Hepatocyte (in vitro differentiated cells): Measurements from ENCODE around the gene CDH1. TPM values are rescaled to one million over a fixed set of nuclear protein-coding genes. Genes with fewer than 3 reads are reported as not detected.

Experiments used
- DNase-seq: peaks from one replicate; pipeline ENCODE4 v3.0.0-alpha.2; 2016; ENCODE audit warnings: low spot score
- H2AFZ ChIP-seq: fragments of 200-600 bp; sonication (generic); 2 replicates; pipeline ENCODE4 v1.6.0; 2016; ENCODE audit warnings: antibody characterized with exemption, mild to moderate bottlenecking
- H3K27ac ChIP-seq: fragments of 200-600 bp; sonication (generic); 2 replicates; pipeline ENCODE4 v1.5.1; 2016; ENCODE audit warnings: mild to moderate bottlenecking
- H3K27me3 ChIP-seq: fragments of 200-600 bp; sonication (generic); 2 replicates; pipeline ENCODE4 v1.6.1; 2016
- H3K36me3 ChIP-seq: fragments of 200-600 bp; sonication (generic); replicated peaks from 2 replicates; pipeline ENCODE4 v1.5.1; 2016; ENCODE audit warnings: low read depth; ENCODE audit not compliant: insufficient read depth
- H3K4me1 ChIP-seq: fragments of 200-600 bp; sonication (generic); 2 replicates; pipeline ENCODE4 v1.5.1; 2016; ENCODE audit warnings: mild to moderate bottlenecking, moderate library complexity; ENCODE audit not compliant: insufficient read depth
- H3K4me2 ChIP-seq: fragments of 200-600 bp; sonication (generic); 2 replicates; pipeline ENCODE4 v1.6.0; 2016
- H3K4me3 ChIP-seq: fragments of 200-600 bp; sonication (generic); 2 replicates; pipeline ENCODE4 v1.5.1; 2016; ENCODE audit warnings: mild to moderate bottlenecking
- H3K79me2 ChIP-seq: fragments of 200-600 bp; sonication (generic); 2 replicates; pipeline ENCODE4 v1.6.0; 2017; ENCODE audit warnings: mild to moderate bottlenecking
- H3K9me2 ChIP-seq: fragments of 200-600 bp; sonication (generic); replicated peaks from 2 replicates; pipeline ENCODE4 v1.6.0; 2017; ENCODE audit warnings: mild to moderate bottlenecking; ENCODE audit not compliant: insufficient read depth
- H3K9me3 ChIP-seq: fragments of 200-600 bp; sonication (generic); 2 replicates; pipeline ENCODE4 v1.5.1; 2016; ENCODE audit warnings: low read depth, mild to moderate bottlenecking
- H4K20me1 ChIP-seq: fragments of 200-600 bp; sonication (generic); 2 replicates; pipeline ENCODE4 v1.6.0; 2016; ENCODE audit warnings: mild to moderate bottlenecking; ENCODE audit not compliant: insufficient read depth, poor library complexity, severe bottlenecking
- EZH2 ChIP-seq: fragments of 200-600 bp; sonication (generic); IDR thresholded peaks from 2 replicates; pipeline ENCODE4 v1.6.1; 2016; ENCODE audit warnings: antibody characterized with exemption, mild to moderate bottlenecking, borderline replicate concordance
- EZH2phosphoT487 ChIP-seq: fragments of 200-600 bp; sonication (generic); IDR thresholded peaks from one replicate; pipeline ENCODE4 v1.6.1; 2018; ENCODE audit warnings: antibody characterized with exemption, mild to moderate bottlenecking, low read depth, moderate library complexity; ENCODE audit not compliant: unreplicated experiment, severe bottlenecking
- WGBS: methylation state at CpG from one replicate; pipeline ENCODE4 v1.1.6; 2016; ENCODE audit warnings: low lambda C conversion rate; ENCODE audit errors: missing lambda C conversion rate; 5-methylcytosine and 5-hydroxymethylcytosine counted together
- polyA plus RNA-seq: library from polyadenylated mRNA; unstranded; fragments of >200 nt; fragmentation: Nextera tagmentation; extraction: Ambion mirVana; gene quantifications from 2 replicates; pipeline ENCODE4 v1.2.1, GENCODE V29; 2016
- total RNA-seq: library from RNA; depleted of rRNA; stranded (reverse); fragments of >200 nt; gene quantifications from 2 replicates; pipeline ENCODE4 v1.2.3, GENCODE V29; 2014
- TF ChIP-seq, protein P1 (sequence below): fragments of 200-600 bp; sonication (generic); IDR thresholded peaks from 2 replicates; pipeline ENCODE4 v1.5.1; 2016; ENCODE audit warnings: antibody characterized with exemption, mild to moderate bottlenecking; ENCODE audit not compliant: poor library complexity

Gene CDH1
- total and polyA plus RNA-seq, 2 experiments from 2014 or later: 131 to 190 TPM

DNA sequence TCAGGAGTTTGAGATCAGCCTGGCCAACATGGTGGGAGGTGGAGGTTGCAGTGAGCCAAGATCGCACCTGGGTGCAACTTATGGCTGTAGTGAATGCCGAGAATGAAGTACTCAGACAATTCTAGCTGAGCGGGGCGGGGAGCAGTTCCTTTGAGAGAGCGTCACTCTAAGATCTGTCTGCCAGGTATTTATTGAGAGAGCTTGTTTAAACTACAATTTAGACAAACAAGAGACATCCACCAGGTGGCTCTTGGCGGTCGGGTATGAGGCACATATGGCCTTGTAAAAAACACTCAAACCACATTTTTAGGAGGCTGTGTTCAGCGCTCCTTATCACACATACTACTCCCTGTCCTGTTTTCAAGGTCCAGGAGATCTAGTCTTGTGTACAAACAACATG, 40.6 kb upstream of the CDH1 start:
- no peaks in the 10 kb centered on the region for H3K9me3 ChIP-seq
- no peaks in the 10 kb centered on the region for H3K9me2 ChIP-seq
- no peak overlapping the region for H3K27ac ChIP-seq
- no peak overlapping the region for H3K4me2 ChIP-seq
- 62% methylated on average over 8 of the region's 8 CpGs for WGBS
- no peak overlapping the region for H3K4me3 ChIP-seq
- H3K79me2 ChIP-seq: no peaks in the 10 kb centered on the region
- peaks cover 5% of the 10 kb centered on the region for H3K4me1 ChIP-seq
- no peaks in the 10 kb centered on the region for H3K36me3 ChIP-seq
- H2AFZ ChIP-seq: no peak overlapping the region
- peak; percentile 32 for DNase-seq
- no peaks in the 10 kb centered on the region for H3K27me3 ChIP-seq
- no peaks in the 10 kb centered on the region for H4K20me1 ChIP-seq
- TF ChIP-seq, protein P1, sequence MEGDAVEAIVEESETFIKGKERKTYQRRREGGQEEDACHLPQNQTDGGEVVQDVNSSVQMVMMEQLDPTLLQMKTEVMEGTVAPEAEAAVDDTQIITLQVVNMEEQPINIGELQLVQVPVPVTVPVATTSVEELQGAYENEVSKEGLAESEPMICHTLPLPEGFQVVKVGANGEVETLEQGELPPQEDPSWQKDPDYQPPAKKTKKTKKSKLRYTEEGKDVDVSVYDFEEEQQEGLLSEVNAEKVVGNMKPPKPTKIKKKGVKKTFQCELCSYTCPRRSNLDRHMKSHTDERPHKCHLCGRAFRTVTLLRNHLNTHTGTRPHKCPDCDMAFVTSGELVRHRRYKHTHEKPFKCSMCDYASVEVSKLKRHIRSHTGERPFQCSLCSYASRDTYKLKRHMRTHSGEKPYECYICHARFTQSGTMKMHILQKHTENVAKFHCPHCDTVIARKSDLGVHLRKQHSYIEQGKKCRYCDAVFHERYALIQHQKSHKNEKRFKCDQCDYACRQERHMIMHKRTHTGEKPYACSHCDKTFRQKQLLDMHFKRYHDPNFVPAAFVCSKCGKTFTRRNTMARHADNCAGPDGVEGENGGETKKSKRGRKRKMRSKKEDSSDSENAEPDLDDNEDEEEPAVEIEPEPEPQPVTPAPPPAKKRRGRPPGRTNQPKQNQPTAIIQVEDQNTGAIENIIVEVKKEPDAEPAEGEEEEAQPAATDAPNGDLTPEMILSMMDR: peak; percentile 24
- TF ChIP-seq EZH2phosphoT487 (no peak), EZH2 (no peak)

DNA sequence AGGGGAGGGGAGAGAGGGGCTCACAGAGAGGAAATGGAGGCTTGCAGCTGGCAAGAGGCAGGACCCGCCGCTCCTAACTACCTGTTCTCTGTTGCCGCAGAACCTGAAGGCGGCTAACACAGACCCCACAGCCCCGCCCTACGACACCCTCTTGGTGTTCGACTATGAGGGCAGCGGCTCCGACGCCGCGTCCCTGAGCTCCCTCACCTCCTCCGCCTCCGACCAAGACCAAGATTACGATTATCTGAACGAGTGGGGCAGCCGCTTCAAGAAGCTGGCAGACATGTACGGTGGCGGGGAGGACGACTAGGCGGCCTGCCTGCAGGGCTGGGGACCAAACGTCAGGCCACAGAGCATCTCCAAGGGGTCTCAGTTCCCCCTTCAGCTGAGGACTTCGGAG, 39.0 kb upstream of the CDH1 start:
- no peak overlapping the region for H3K4me3 ChIP-seq
- H2AFZ ChIP-seq: no peak overlapping the region
- no peak for TF ChIP-seq EZH2phosphoT487
- TF ChIP-seq EZH2: no peak
- TF ChIP-seq, protein P1: no peak
- H3K4me1 ChIP-seq: peaks cover 5% of the 10 kb centered on the region
- no peaks in the 10 kb centered on the region for H4K20me1 ChIP-seq
- no peaks in the 10 kb centered on the region for H3K36me3 ChIP-seq
- H3K9me3 ChIP-seq: no peaks in the 10 kb centered on the region
- H3K27me3 ChIP-seq: no peaks in the 10 kb centered on the region
- H3K27ac ChIP-seq: no peak overlapping the region
- no peaks in the 10 kb centered on the region for H3K9me2 ChIP-seq
- no peak overlapping the region for H3K4me2 ChIP-seq
- H3K79me2 ChIP-seq: no peaks in the 10 kb centered on the region
- WGBS: 97% methylated on average over 23 of the region's 23 CpGs
- no peak for DNase-seq

GRCh38 chr16:68700120-68700519, 37.0 kb upstream of the CDH1 start:
- no peaks in the 10 kb centered on the region for H3K9me3 ChIP-seq
- no peak overlapping the region for H2AFZ ChIP-seq
- no peaks in the 10 kb centered on the region for H3K36me3 ChIP-seq
- DNase-seq: no peak
- no peaks in the 10 kb centered on the region for H4K20me1 ChIP-seq
- WGBS: 68% methylated on average over 6 of the region's 6 CpGs
- H3K27me3 ChIP-seq: no peaks in the 10 kb centered on the region
- H3K4me3 ChIP-seq: no peak overlapping the region
- H3K27ac ChIP-seq: no peak overlapping the region
- H3K9me2 ChIP-seq: no peaks in the 10 kb centered on the region
- TF ChIP-seq, protein P1: no peak
- TF ChIP-seq EZH2 (no peak), EZH2phosphoT487 (no peak)
- H3K79me2 ChIP-seq: no peaks in the 10 kb centered on the region
- peaks cover 5% of the 10 kb centered on the region for H3K4me1 ChIP-seq
- H3K4me2 ChIP-seq: no peak overlapping the region

DNA sequence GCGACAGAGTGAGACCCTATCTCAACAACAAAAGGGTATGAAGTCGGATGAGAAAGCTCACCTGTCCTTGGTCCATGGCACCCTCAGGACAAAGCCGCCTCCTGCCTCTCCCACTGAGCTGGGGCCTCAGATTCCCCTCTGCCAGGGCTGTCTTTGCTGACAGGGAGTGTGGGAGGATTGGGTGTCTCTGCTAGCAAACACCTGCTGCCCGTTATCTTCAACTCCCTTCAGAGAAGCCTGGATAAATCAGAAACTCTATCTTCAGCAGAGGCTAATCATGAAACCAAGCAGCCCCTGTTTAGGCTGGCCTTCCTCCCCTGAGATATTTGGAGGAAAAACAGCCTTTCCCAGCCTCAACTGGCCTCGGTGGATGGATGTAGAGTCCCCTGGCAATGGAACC, 36.3 kb upstream of the CDH1 start:
- H3K9me3 ChIP-seq: no peaks in the 10 kb centered on the region
- no peaks in the 10 kb centered on the region for H3K9me2 ChIP-seq
- no peak overlapping the region for H3K27ac ChIP-seq
- DNase-seq: no peak
- H3K4me2 ChIP-seq: no peak overlapping the region
- H2AFZ ChIP-seq: no peak overlapping the region
- TF ChIP-seq, protein P1: no peak
- TF ChIP-seq EZH2phosphoT487: no peak
- TF ChIP-seq EZH2: no peak
- H4K20me1 ChIP-seq: no peaks in the 10 kb centered on the region
- H3K27me3 ChIP-seq: no peaks in the 10 kb centered on the region
- no peaks in the 10 kb centered on the region for H3K36me3 ChIP-seq
- peaks cover 5% of the 10 kb centered on the region for H3K4me1 ChIP-seq
- H3K4me3 ChIP-seq: no peak overlapping the region
- WGBS: 83% methylated on average over 5 of the region's 5 CpGs
- no peaks in the 10 kb centered on the region for H3K79me2 ChIP-seq
